Activated CD8-positive, alpha-beta T cell treated with anti-CD3 and anti-CD28 coated beads, Interleukin-2, amount 10 ng/mL, durations not matched to agents 7 days and 5 days (primary cell): ENCODE measurements around the gene POU6F2. TPM values are rescaled to one million over a fixed set of nuclear protein-coding genes. Genes with fewer than 3 reads are reported as not detected.

Source experiments
- ATAC-seq: fragments of 150-1000 bp; cut with Tn5 transposase; one replicate; pipeline ENCODE4 v1.10.0; 2021; ENCODE audit warnings: moderate library complexity
- CTCF ChIA-PET: fragments of 350-600 bp; sonication (Branson Sonifier 250); formaldehyde crosslinking; loops from one replicate; lab custom pipeline; 2021; ENCODE audit warnings: antibody characterized with exemption; lab: Charles Lee
- POLR2A ChIA-PET: fragments of 350-600 bp; sonication (Branson Sonifier 250); formaldehyde crosslinking; loops from one replicate; lab custom pipeline; 2021; ENCODE audit warnings: antibody characterized with exemption; lab: Charles Lee
- DNase-seq: peaks from one replicate; pipeline ENCODE4 v3.0.0-alpha.2; 2020
- H3K27ac Mint-ChIP-seq: one replicate; pipeline ENCODE4 v1.8.0; 2021; ENCODE audit warnings: mild to moderate bottlenecking, mixed read lengths
- H3K27me3 Mint-ChIP-seq: one replicate; pipeline ENCODE4 v1.8.0; 2021; ENCODE audit warnings: low read depth, mixed read lengths
- H3K36me3 Mint-ChIP-seq: one replicate; pipeline ENCODE4 v1.8.0; 2021; ENCODE audit warnings: low read depth, mixed read lengths
- H3K4me1 Mint-ChIP-seq: one replicate; pipeline ENCODE4 v1.8.0; 2021; ENCODE audit warnings: low read depth, mixed read lengths
- H3K4me3 Mint-ChIP-seq: one replicate; pipeline ENCODE4 v1.8.0; 2021; ENCODE audit warnings: mild to moderate bottlenecking, mixed read lengths
- H3K9me3 Mint-ChIP-seq: one replicate; pipeline ENCODE4 v1.8.0; 2022; ENCODE audit warnings: mixed read lengths; ENCODE audit not compliant: insufficient read depth
- total RNA-seq, 2 experiments: library from RNA; stranded (reverse); gene quantifications; one replicate each; pipeline ENCODE4 v1.2.3, GENCODE V29; 2021

The POU6F2 gene
- total RNA-seq, 2 experiments from 2014 or later: not detected

DNA sequence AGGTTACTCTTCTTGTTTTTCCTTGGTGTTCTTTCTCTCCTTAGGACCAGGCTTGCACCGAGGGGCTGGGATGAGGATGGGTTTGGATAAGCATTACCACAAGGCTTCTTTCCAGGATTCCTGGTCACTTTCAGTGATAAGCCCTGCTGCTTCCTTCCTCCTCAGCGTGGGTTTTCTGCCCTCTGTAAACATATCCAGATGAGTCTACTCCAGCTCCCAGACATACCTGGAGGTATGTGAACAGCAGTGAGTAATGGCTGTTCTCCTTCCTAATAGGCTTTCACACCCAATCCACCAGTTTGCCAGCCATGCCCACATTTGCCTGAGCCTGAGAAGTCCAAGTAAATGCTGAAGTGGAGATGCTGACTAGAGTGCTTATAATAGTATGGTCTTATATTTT lies 358.7 kb downstream of the POU6F2 start:
- DNase-seq: no peak
- H3K27ac Mint-ChIP-seq: no peak overlapping the region
- ChIA-PET POLR2A (no interaction called here), CTCF (no interaction called here)
- no peaks in the 10 kb centered on the region for H3K36me3 Mint-ChIP-seq
- H3K4me3 Mint-ChIP-seq: no peak overlapping the region
- H3K4me1 Mint-ChIP-seq: no peaks in the 10 kb centered on the region
- H3K27me3 Mint-ChIP-seq: peaks cover 5% of the 10 kb centered on the region
- no peak for ATAC-seq
- H3K9me3 Mint-ChIP-seq: no peaks in the 10 kb centered on the region

DNA sequence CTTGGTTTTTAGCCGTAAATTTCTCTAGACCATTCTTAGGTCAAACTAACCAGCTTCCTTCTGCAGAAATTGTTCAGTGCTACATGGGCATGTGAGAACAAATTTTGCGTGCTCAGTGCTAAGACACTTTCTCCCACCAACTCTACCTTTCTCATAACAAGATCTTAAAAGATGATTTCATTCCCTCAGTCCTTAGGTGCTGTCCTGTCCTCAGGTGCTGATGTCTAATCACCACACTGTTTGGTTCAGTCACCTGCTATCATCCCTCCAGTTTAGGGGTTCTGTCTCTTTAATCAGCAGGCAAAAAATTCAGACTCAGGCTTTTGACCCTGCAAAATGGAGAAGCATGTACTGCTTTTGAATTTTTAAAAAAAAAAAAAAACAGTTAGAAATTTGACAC lies 361.0 kb downstream of the POU6F2 start:
- no peak overlapping the region for H3K27ac Mint-ChIP-seq
- H3K9me3 Mint-ChIP-seq: no peaks in the 10 kb centered on the region
- H3K27me3 Mint-ChIP-seq: peaks cover 5% of the 10 kb centered on the region
- H3K4me3 Mint-ChIP-seq: no peak overlapping the region
- no peaks in the 10 kb centered on the region for H3K4me1 Mint-ChIP-seq
- POLR2A ChIA-PET: no interaction called here
- DNase-seq: no peak
- ATAC-seq: no peak
- CTCF ChIA-PET: no interaction called here
- no peaks in the 10 kb centered on the region for H3K36me3 Mint-ChIP-seq

DNA sequence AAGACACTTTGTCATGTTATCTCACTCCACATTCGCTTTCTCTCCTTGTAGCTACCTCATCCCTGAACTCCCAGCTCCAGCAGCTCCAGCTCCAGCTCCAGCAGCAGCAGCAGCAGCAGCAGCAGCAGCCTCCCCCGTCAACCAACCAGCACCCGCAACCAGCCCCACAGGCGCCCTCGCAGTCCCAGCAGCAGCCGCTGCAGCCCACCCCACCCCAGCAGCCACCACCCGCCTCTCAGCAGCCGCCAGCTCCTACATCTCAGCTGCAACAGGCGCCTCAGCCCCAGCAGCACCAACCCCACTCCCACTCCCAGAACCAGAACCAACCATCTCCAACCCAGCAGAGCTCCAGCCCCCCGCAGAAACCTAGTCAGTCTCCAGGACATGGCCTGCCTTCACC lies 361.9 kb downstream of the POU6F2 start:
- DNase-seq (no peak), ATAC-seq (no peak)
- H3K4me1 Mint-ChIP-seq: no peaks in the 10 kb centered on the region
- H3K36me3 Mint-ChIP-seq: no peaks in the 10 kb centered on the region
- H3K9me3 Mint-ChIP-seq: no peaks in the 10 kb centered on the region
- ChIA-PET POLR2A (no interaction called here), CTCF (no interaction called here)
- H3K27me3 Mint-ChIP-seq: peaks cover 5% of the 10 kb centered on the region
- no peak overlapping the region for H3K4me3 Mint-ChIP-seq
- no peak overlapping the region for H3K27ac Mint-ChIP-seq

DNA sequence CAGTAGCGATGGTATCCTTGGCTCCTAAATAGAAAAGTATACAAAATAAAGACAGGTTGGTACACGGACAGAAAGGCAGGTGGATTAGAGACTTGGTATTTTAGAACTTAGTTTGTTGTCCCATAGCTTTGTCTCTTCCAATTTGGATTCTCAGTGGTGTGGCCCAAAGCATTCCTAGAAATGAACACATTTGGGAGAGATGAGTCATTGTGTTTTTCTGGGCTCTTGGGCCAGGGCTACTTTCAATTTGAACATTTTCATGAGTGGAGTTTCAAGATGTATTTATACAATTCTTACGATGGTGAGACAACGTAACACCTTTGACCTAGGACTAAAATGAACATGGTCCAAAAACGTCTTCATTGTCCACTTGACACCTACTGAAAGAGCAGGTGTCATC lies 363.4 kb downstream of the POU6F2 start:
- H3K9me3 Mint-ChIP-seq: no peaks in the 10 kb centered on the region
- POLR2A ChIA-PET: no interaction called here
- no peaks in the 10 kb centered on the region for H3K36me3 Mint-ChIP-seq

DNA sequence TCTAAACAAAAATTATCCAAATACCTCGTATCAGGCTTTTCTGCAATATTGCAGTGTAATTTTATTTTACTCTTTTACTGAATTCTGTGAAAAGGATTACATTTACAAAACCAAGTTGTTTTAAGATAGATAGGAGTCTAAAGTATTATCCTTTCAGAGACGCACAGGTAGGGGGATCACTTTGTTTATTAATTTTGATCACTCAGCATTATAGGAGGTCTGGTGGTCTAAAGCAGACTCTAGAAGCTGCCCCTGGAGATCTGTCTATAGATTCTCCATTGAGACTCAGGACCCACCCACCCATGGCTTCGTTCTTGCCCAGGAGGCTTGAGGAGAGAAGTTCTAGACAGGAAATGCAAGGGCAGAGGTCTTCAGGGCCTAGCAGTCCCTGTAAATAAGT lies 365.1 kb downstream of the POU6F2 start:
- Mint-ChIP-seq H3K4me1 (no peaks in the 10 kb centered on the region), H3K9me3 (no peaks in the 10 kb centered on the region), H3K27ac (no peak overlapping the region), H3K27me3 (peaks cover 6% of the 10 kb centered on the region), H3K4me3 (no peak overlapping the region), H3K36me3 (no peaks in the 10 kb centered on the region)
- POLR2A ChIA-PET: no interaction called here
- CTCF ChIA-PET: no interaction called here
- no peak for DNase-seq
- ATAC-seq: no peak

More for the DNA sequence above, 363.4 kb downstream of the POU6F2 start:
- CTCF ChIA-PET: no interaction called here
- Mint-ChIP-seq H3K27me3 (peaks cover 5% of the 10 kb centered on the region), H3K4me3 (no peak overlapping the region), H3K27ac (no peak overlapping the region), H3K4me1 (no peaks in the 10 kb centered on the region)
- no peak for ATAC-seq
- DNase-seq: no peak

DNA sequence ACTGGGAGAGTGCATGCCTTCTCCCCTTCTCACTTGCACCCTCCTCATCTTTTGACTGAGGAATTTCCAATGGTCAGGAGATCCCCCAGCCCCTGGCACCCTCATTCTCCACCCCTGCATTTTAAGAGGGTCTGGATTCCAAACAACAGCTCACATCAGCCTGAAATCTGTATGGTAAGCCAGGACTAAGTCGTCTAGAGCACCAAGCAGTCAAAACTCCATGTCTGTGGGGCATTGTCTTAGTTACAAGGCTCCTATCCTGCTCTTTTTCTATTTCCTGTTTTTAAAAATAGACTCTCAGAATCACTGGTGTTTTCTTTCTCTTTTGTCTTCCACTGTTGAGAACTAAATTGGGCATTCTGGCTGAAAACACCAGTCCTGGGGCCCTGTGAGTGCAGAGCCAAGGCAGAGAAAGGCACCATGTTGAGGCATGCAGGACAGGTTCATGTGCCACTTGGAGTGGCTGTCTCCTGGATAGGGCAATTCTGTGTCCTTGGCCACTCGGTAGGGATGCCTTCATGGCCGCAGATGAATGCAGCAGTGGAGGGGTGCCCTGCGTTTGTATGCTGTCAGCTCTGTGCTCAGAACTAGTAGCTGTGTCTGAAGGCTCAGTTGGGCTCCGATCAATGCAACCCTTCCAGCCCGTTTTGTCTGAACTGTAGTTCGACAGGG lies 371.9 kb downstream of the POU6F2 start:
- Mint-ChIP-seq H3K4me1 (no peaks in the 10 kb centered on the region), H3K4me3 (no peak overlapping the region), H3K9me3 (no peaks in the 10 kb centered on the region), H3K36me3 (no peaks in the 10 kb centered on the region), H3K27ac (no peak overlapping the region), H3K27me3 (peaks cover 4% of the 10 kb centered on the region)
- POLR2A ChIA-PET: no interaction called here
- CTCF ChIA-PET: no interaction called here
- ATAC-seq (no peak), DNase-seq (no peak)

DNA sequence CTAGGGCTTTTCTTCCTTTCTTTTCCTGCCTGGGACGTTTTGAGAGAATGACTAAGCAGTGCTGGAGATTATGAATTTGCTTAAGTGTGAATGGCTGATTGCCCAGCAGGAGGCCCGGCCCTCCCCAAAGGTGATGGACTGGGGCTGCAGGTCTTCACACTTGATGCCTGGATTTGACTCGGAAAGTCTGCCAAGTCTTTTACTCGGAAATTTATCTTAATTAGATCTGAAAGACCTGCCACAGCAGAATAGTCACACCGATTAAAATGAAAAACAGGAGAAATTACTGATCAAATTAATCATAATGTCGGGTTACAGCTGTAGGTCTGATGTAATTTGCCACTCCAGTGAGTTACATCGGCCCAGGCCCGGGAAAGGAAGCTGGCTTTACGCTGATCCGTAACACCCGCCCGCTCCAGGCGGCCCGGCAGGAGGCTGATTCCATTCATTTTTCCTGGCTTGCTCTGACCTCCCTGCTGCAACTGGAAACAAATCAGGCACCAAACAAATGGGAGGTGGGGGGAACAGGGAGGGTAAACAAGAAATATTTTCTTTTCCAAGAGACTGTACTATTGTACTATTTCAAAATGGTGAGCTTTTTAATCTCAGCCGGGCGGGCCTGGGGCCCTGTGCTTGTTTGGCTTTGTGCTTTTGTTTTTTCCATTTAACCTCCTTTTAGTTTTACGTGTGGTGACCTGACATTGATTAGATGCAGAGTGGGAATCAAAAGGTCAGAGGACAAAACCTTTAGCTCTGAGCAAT lies 376.1 kb downstream of the POU6F2 start:
- DNase-seq (no peak), ATAC-seq (no peak)
- POLR2A ChIA-PET: no interaction called here
- Mint-ChIP-seq H3K4me3 (no peak overlapping the region), H3K27me3 (no peaks in the 10 kb centered on the region), H3K4me1 (peaks cover 7% of the 10 kb centered on the region), H3K36me3 (no peaks in the 10 kb centered on the region), H3K9me3 (no peaks in the 10 kb centered on the region), H3K27ac (no peak overlapping the region)
- CTCF ChIA-PET: no interaction called here

DNA sequence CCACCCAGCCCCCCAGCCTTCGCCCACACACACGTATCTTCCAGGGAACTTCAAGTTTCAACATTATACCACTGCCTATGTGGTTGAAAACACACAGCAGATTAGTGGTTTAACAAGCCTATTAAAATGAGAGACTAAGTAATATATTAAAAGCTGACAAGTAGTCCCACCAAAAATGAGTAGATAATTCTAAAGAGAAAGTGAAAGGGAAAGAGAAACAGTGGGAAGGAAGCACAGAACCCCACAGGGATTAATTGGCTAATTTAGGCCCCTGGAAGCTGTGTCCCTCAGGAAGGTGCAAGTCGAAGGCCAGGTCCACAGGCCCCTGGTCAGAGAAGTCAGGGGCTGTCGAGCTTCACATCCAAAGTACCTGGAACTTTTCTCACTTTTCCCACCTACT lies 378.0 kb downstream of the POU6F2 start:
- no peak for DNase-seq
- no peak for ATAC-seq
- POLR2A ChIA-PET: no interaction called here

DNA sequence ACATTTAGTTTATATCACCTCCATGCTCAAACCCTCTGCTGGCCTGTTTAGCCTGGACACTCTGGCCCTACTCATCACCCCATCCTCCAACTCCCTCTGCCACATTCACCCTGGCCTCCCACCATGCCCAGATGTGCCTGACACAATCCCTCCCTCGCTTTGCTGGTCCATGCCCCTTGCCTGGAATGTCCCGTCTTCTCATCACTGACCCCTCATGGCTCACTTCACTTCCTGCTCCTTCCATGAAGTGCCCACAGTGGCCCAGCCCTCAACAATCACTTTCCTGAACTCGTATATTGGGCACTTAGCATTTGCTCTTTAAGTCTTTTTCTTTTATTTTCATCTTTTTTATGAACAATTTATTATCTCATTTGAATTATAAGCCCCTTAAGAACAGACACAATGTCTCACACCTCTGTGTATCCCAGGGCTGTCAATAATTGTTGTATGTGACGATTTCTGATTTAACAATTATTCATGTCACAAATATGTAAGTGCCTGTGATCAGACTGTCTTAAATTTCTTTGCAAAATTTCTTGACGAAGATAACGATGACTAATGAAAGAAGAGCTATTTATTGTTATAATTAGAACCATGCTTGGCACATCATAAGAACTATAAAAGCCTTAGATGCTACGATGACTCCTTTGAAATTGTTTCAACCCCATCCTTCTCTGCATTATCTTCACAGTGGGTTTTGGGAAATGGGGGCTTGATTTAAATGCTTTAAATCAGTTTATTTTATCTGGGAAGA lies 378.6 kb downstream of the POU6F2 start:
- Mint-ChIP-seq H3K4me3 (no peak overlapping the region), H3K27ac (peak overlapping the region; percentile 30), H3K9me3 (no peaks in the 10 kb centered on the region), H3K27me3 (no peaks in the 10 kb centered on the region), H3K4me1 (peaks cover 7% of the 10 kb centered on the region), H3K36me3 (no peaks in the 10 kb centered on the region)
- POLR2A ChIA-PET: no interaction called here
- ATAC-seq (no peak), DNase-seq (no peak)
- CTCF ChIA-PET: interaction anchor here (0.8 to 1.2 kb wide), 3 partner anchors 109 to 532 kb away, joined by 3 read pairs; no protein-coding TSS in a partner anchor

More for the DNA sequence above, 378.0 kb downstream of the POU6F2 start:
- H3K9me3 Mint-ChIP-seq: no peaks in the 10 kb centered on the region
- no peaks in the 10 kb centered on the region for H3K27me3 Mint-ChIP-seq
- CTCF ChIA-PET: interaction anchor here (0.9 to 1.2 kb wide), 2 partner anchors 110 to 480 kb away, joined by 3 read pairs; no protein-coding TSS in a partner anchor
- H3K4me1 Mint-ChIP-seq: peaks cover 7% of the 10 kb centered on the region
- H3K4me3 Mint-ChIP-seq: no peak overlapping the region
- no peaks in the 10 kb centered on the region for H3K36me3 Mint-ChIP-seq
- H3K27ac Mint-ChIP-seq: no peak overlapping the region

DNA sequence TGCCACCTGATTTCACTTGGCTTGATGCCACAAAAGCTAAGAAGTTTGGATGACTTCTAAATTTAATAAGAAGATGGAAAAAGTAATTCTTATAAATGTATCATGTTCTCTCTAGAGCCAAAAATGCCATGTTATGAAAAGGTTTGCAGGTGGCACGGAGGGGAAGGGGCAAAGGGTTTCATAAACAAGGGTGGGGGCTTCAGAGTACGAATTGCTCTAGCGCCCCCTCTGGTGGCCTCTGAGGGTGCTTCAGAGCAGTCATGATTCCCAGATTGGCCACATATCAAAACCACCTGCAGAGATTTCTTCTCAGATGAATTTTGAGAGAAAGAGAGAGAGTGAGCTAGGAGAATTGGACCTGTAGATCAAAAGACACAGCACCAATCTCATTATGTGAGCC lies 379.9 kb downstream of the POU6F2 start:
- CTCF ChIA-PET: no interaction called here
- POLR2A ChIA-PET: no interaction called here

DNA sequence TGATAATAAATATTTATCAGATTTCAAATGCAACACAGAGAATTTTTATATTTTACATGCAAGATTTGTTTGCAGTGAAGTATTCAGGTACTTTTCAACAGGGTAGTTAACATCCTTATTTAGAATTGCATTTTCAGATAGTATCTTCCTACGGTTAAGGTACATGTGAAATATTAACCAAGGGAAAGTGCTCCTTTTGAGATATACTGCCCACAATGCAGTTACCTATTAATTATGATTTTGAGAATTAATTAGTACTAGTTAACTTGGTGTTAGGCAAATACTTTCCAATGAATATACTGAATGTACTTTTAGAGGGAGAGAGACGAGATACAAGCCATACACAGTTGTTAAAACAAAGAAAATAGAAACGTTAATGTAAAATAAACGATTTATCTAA lies 382.3 kb downstream of the POU6F2 start:
- no peak for DNase-seq
- no peaks in the 10 kb centered on the region for H3K27me3 Mint-ChIP-seq
- ChIA-PET CTCF (no interaction called here), POLR2A (no interaction called here)
- no peaks in the 10 kb centered on the region for H3K36me3 Mint-ChIP-seq
- no peak overlapping the region for H3K27ac Mint-ChIP-seq
- no peak overlapping the region for H3K4me3 Mint-ChIP-seq
- H3K4me1 Mint-ChIP-seq: peaks cover 7% of the 10 kb centered on the region
- ATAC-seq: no peak
- H3K9me3 Mint-ChIP-seq: no peaks in the 10 kb centered on the region

More for the DNA sequence above, 379.9 kb downstream of the POU6F2 start:
- Mint-ChIP-seq H3K4me3 (no peak overlapping the region), H3K9me3 (no peaks in the 10 kb centered on the region), H3K36me3 (no peaks in the 10 kb centered on the region), H3K27me3 (no peaks in the 10 kb centered on the region), H3K4me1 (peaks cover 7% of the 10 kb centered on the region), H3K27ac (no peak overlapping the region)
- DNase-seq (no peak), ATAC-seq (no peak)

DNA sequence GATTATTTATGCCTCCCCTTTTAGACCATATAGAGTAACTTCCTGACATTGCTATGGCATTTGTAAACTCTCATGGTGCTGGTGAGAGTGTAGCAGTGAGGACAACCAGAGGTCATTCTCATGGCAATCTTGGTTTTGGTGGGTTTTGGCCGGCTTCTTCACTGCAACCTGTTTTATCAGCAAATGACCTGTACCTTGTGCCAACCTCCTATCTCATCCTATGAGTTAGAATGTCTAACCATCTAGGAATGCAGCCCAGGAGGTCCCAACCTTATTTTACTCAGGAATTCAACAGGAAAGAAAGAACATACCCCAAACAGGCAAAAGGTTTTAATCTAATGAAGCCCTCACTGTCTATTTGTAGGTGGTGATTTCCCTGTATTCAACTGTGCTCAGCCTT lies 383.1 kb downstream of the POU6F2 start:
- Mint-ChIP-seq H3K4me3 (no peak overlapping the region), H3K27me3 (peaks cover 2% of the 10 kb centered on the region), H3K4me1 (peaks cover 5% of the 10 kb centered on the region)

More for the DNA sequence above, 383.1 kb downstream of the POU6F2 start:
- DNase-seq (no peak), ATAC-seq (no peak)
- ChIA-PET POLR2A (no interaction called here), CTCF (no interaction called here)
- Mint-ChIP-seq H3K9me3 (no peaks in the 10 kb centered on the region), H3K36me3 (no peaks in the 10 kb centered on the region), H3K27ac (no peak overlapping the region)
